GM20431 (cell line): ENCODE results near the gene SPECC1.
"Not testable (repeated sequence)": the region's sequence is repeated elsewhere in the genome, so short reads cannot be mapped to it uniquely, and the experiment has no call there.

Experiments
- in situ Hi-C: fragments of 300-500 bp; cut with MseI, MboI; formaldehyde crosslinking; loops from one replicate; pipeline ENCODE4 v1.15.0; 2020; ENCODE audit warnings: low sequenced_read_pairs; ENCODE audit not compliant: unreplicated experiment

SPECC1 gene

GRCh38 chr17:20063665-20064648 lies 54.8 kb downstream of the SPECC1 start:
- in situ Hi-C loops = no loop called here

DNA sequence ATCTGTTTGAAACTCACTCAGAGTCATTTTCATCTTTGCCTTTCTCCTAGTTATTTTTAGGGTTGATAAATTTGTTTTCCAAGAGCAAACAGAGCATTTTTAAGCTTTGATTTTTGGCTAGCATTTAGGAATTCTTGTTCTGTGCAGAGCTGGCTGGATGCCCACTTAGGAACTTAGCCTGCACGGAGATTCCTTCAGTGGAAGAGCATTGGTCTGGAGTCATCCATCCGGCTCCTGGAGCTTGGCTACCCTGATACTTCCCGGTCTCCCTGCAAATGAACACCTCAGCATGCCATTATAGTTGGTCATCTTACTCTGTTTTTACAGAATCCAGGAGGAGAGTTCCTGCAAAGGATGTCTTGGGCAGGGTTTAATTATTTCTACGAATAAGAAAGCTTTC lies 57.1 kb downstream of the SPECC1 start:
- in situ Hi-C loops = no loop called here

GRCh38 chr17:20067711-20068110 lies 58.6 kb downstream of the SPECC1 start:
- in situ Hi-C loops = no loop called here

- in situ Hi-C loops = no loop called here
Measured at GRCh38 chr17:20068445-20068844, 59.3 kb downstream of the SPECC1 start.

GRCh38 chr17:20071824-20072691 lies 62.9 kb downstream of the SPECC1 start:
- in situ Hi-C loops = no loop called here

DNA sequence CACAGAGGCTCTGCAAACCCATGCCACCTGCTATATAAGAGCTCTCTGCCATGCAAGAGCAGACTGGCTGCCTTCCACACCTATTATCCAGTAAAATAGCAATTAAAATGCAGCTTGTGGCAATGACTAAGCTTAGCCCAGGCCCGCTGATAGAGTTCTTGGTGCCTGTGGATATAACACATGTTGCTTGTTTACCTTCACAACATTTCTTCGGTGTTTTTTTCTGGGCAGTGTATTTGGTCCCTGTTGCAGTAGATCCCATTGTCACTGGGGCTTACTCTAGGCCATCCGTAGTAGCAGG lies 63.5 kb downstream of the SPECC1 start:
- in situ Hi-C loops = no loop called here

DNA sequence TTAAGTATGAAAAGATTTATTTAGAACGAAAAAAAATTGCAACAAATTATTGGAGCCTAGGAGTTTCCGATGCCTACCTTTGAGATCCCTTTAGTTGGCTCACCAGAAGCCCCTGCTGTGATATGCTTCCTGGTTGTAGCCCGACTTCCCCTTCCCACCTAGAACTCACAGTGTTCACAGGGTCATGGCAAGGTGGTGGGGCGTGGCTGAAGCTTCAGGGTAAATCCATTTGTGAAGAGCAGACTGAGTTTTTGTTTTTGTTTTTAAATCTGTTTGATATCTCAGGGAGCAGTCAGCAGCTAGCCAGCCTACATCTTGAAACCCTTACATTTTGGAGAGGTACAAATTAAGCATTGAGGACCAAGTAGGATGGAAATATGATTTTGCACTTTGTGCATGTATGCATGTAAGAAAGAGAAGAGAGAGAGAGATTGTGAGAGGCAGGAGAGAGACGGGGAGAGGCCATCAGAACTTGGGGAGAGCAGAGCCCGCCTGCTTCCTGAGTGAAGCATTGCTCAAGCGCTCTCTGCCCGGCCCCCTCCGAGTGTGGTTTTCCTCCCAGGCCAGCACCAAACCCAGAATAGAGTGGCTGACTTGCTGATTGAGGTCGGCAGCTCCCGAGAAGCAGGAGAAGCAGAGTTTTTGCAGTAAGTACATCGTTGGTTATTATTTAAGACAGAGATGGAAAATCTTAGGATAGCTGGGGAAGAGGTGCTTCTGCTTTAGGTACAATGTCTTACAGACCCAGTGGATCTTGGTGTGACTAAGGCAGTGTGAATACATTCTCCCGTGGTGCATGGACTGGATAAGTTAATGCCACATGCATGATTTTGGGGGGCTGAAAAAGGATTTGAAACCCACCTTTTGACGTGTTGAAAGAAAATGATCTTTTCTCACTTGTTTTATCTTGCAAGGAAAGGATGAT lies 64.2 kb downstream of the SPECC1 start:
- in situ Hi-C loops = no loop called here

GRCh38 chr17:20074001-20074400 lies 64.8 kb downstream of the SPECC1 start:
- in situ Hi-C loops = no loop called here

DNA sequence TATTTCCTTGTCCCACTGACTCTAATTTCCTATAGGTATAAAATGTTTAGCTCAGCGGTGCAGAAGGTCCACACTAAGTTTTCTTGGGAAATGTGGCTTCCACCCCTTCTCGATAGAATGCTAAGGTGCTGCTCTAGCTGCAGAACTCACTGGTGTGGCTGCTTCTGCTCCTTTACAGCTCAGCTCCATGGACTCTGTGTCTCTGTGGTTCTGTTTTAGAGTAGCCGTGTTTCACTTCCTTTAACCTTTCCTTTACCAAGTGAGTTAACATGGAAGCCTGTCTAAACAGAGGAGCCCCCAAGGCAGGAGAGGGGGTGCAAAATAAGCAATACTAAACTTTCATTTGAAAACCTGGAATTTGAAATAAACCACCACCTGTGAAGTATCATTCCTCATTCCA lies 65.3 kb downstream of the SPECC1 start:
- in situ Hi-C loops = no loop called here

GRCh38 chr17:20076137-20076536 lies 67.0 kb downstream of the SPECC1 start:
- in situ Hi-C loops = not testable (repeated sequence)

DNA sequence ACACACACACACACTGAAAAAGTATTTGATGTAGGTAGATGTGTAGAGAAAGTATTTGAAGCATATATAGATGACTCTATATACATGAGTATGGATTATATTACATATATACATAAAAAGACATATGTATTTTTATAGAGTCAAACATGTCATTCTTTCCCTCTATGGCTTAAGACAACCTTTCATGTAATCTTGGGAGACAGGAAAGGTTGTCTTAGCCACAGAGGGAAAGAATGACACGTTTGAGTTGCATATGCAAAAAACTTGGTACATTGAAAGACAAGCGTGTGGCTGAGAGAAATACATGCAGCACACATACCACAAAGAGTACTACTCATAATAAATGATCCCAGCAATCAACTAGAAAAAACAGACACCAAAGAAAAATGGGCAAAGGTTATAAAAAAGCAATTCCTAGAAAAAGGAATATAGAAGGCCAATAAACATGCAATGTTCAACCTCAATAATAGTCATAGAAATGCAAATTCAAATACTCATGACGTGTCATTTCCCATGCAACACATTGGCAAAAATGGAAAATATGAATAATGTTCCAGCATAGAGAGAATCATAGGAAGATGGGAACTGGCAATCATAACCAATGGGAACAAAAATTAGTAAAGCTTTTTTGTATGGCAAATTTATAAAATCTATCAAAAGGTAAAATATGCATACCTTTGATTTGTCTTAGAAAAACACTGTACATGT lies 69.0 kb downstream of the SPECC1 start:
- in situ Hi-C loops = no loop called here

DNA sequence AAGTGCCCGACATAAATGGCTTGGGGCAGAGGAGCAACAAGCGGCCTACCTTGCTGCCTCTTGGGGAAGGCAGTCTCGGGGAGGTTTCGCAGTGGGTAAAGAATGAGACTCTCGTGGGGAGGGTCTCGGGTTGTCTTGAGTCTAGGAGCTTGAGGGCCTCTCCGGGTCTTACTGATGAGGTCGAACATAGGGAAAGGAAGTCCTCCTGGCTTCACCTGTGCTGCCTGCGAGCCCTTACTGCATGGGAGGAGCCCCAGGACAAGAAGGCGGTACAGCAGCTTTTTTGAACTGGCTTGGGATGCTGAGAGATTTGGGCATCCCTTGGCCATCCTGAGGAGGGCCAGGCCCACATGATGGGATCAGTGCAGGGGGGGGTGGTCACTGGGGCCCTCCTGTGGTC lies 71.4 kb downstream of the SPECC1 start:
- in situ Hi-C loops = no loop called here

- in situ Hi-C loops = no loop called here
Measured at GRCh38 chr17:20083156-20083859, 74.1 kb downstream of the SPECC1 start.

- in situ Hi-C loops = no loop called here
Measured at GRCh38 chr17:20084621-20085282, 75.6 kb downstream of the SPECC1 start.

DNA sequence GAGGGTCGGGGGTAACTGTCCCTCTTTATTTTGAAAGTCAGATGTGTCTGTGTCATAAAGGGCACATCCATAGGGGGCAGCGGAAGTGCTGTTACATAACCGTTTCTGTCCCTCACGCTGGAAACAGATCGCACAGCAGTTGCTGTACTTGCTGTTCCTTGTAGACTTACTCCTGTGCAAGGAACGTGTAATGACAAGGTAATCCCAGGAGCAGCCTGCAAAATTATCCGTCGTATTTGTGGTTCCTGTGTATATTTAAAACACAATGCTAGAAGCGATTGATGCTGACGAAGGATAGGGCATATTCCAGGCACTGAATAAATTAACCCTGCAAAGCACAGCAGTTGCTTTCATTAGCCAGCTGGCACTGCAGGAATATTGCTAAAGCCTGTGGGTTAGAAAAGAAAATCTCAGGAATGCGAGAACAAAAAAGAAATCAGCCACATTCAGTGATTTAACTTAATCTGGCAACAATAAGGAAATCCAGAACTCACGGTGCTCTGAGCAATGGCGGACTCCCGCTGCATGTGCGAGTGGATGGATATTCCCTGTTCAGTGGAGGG lies 76.2 kb downstream of the SPECC1 start:
- in situ Hi-C loops = no loop called here

- in situ Hi-C loops = no loop called here
Measured at GRCh38 chr17:20086416-20087076, 77.4 kb downstream of the SPECC1 start.

GRCh38 chr17:20087538-20088250 lies 78.5 kb downstream of the SPECC1 start:
- in situ Hi-C loops = no loop called here
